Peyer's patch (tissue), 4 donors: ENCODE measurements around the gene SGSH.

Experiments
- POLR2A ChIP-seq, 2 donors: fragments of 450-650 bp; IDR thresholded peaks; one replicate each; pipeline ENCODE4 v1.5.1; 2017; ENCODE audit warnings: antibody characterized with exemption in 2 of 2, mild to moderate bottlenecking in 2 of 2, moderate library complexity in 2 of 2
- TF ChIP-seq, protein P1 (sequence below), 6 experiments: fragments of 450-650 bp in 4 of 6; fragments of 200-600 bp in 2 of 6; sonication (generic) in 1 of 6; IDR thresholded peaks; one replicate each; pipeline ENCODE4 v1.5.1; 2017 to 2019; ENCODE audit warnings: antibody characterized with exemption in 6 of 6, mild to moderate bottlenecking in 3 of 6, moderate library complexity in 1 of 6

- TF ChIP-seq, protein P1, sequence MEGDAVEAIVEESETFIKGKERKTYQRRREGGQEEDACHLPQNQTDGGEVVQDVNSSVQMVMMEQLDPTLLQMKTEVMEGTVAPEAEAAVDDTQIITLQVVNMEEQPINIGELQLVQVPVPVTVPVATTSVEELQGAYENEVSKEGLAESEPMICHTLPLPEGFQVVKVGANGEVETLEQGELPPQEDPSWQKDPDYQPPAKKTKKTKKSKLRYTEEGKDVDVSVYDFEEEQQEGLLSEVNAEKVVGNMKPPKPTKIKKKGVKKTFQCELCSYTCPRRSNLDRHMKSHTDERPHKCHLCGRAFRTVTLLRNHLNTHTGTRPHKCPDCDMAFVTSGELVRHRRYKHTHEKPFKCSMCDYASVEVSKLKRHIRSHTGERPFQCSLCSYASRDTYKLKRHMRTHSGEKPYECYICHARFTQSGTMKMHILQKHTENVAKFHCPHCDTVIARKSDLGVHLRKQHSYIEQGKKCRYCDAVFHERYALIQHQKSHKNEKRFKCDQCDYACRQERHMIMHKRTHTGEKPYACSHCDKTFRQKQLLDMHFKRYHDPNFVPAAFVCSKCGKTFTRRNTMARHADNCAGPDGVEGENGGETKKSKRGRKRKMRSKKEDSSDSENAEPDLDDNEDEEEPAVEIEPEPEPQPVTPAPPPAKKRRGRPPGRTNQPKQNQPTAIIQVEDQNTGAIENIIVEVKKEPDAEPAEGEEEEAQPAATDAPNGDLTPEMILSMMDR (IDR thresholded peaks at IDR 0.05): no peak
- TF ChIP-seq POLR2A (IDR thresholded peaks at IDR 0.05): no peak
Measured at GRCh38 chr17:80214012-80214877, 5.9 kb downstream of the SGSH start.
